ENCODE data around the gene RTN3. TPM values are rescaled to one million over a fixed set of nuclear protein-coding genes. Genes with fewer than 3 reads are reported as not detected.
A peak's percentile ranks its signal among the peaks of the same experiment; 100 is the strongest.

RTN3 gene
- total and polyA plus RNA-seq, 8 donors, result 95.3 to 145 (median 115) TPM

DNA sequence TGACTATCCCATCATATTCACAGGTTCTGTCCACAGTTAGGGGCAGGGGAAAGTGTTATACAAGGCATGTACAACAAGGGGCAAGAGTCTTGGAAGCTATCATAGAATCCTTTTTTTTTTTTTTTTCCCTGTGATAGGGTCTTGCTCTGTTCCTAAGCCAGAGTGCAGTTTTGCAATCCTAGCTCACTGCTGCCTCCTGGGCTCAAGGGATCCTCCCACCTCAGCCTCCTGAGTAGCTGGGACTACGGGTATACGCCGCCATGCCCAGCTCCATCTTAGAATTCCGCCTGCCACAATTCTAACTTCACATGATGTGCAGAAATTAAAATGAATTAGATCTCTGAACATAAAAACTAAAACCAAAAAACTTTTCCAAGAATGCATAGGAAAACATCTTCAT lies 55.6 kb downstream of the RTN3 start:
- Histone ChIP-seq H3K27me3 (no peaks in the 10 kb centered on the region), H3K9me3 (no peaks in the 10 kb centered on the region), H3K4me3 (no peak overlapping the region), H3K36me3 (no peaks in the 10 kb centered on the region), H3K27ac (no peak overlapping the region), H3K4me1 (peaks cover 0 to 10% of the 10 kb centered on the region in 2 donors)
- no peak for TF ChIP-seq CTCF (IDR thresholded peaks at IDR 0.05)
- intact Hi-C loops (cut with DNase I), result loop anchor here in 1 of 2 donors (10.0 kb wide), 1 partner anchor 92 kb away; no protein-coding TSS in a partner anchor
- DNase-seq (no peak), ATAC-seq (no peak)

DNA sequence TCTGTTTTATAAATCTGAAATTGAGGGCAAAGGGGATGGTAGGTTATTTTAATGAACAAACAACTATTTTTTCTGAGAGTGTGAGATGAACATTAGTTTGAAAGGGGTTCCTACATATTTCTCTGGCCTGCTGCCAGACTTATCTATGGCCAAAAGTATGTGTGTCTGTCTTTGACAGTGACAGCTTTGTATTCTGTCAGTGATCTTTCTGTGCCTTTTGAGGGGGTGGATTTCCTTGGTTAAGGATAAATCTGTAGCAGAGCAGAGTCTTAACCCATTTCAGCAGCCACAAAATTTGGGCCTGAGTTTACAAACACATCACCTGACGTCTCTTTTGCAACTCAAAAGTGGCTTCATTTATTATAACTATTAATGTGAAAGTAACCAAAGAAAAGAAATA lies 56.4 kb downstream of the RTN3 start:
- no peak for ATAC-seq
- no peaks in the 10 kb centered on the region for H3K36me3 ChIP-seq
- no peak overlapping the region for H3K4me3 ChIP-seq
- no peak for TF ChIP-seq CTCF (IDR thresholded peaks at IDR 0.05)
- H3K4me1 ChIP-seq, result peaks cover 0 to 10% of the 10 kb centered on the region in 2 donors
- no peaks in the 10 kb centered on the region for H3K27me3 ChIP-seq
- H3K9me3 ChIP-seq, result no peaks in the 10 kb centered on the region
- intact Hi-C loops (cut with DNase I), result loop anchor here in 1 of 2 donors (10.0 kb wide), 1 partner anchor 93 kb away; no protein-coding TSS in a partner anchor
- no peak for DNase-seq
- no peak overlapping the region for H3K27ac ChIP-seq

GRCh38 chr11:63738720-63739360 lies 57.5 kb downstream of the RTN3 start:
- intact Hi-C loops (cut with DNase I), result loop anchor here in 1 of 2 donors (10.0 kb wide), 1 partner anchor 94 kb away; no protein-coding TSS in a partner anchor
- peak; percentile 85 to 97 for TF ChIP-seq CTCF (IDR thresholded peaks at IDR 0.05)
- Histone ChIP-seq H3K4me3 (no peak overlapping the region), H3K27me3 (no peaks in the 10 kb centered on the region), H3K27ac (no peak overlapping the region), H3K9me3 (no peaks in the 10 kb centered on the region), H3K36me3 (no peaks in the 10 kb centered on the region), H3K4me1 (peaks cover 0 to 10% of the 10 kb centered on the region in 2 donors)
- ATAC-seq (peak; percentile 96), DNase-seq (peak in 3 of 4 donors; percentile 52 to 74 (median 59))

GRCh38 chr11:63745304-63746170 lies 64.2 kb downstream of the RTN3 start:
- intact Hi-C loops (cut with DNase I), result no loop called here

More at GRCh38 chr11:63745304-63746170, 64.2 kb downstream of the RTN3 start:
- H3K4me3 ChIP-seq, result no peak overlapping the region
- H3K4me1 ChIP-seq, result peaks cover 0 to 4% of the 10 kb centered on the region in 2 donors
- peak; percentile 19 for ATAC-seq
- no peak for TF ChIP-seq CTCF (IDR thresholded peaks at IDR 0.05)
- no peak for DNase-seq
- H3K27ac ChIP-seq, result no peak overlapping the region
- H3K27me3 ChIP-seq, result no peaks in the 10 kb centered on the region
- H3K9me3 ChIP-seq, result no peaks in the 10 kb centered on the region
- peaks cover 0 to 9% of the 10 kb centered on the region in 2 donors for H3K36me3 ChIP-seq
